NCI-H2227 (cell line): Measurements from ENCODE around the gene PKMYT1.
A peak's percentile ranks its signal among the peaks of the same experiment; 100 is the strongest.

Experiments
- DNase-seq: peaks from one replicate; lab custom pipeline; 2025; ENCODE audit not compliant: unreplicated experiment; lab: John Stamatoyannopoulos, UW

Gene PKMYT1

DNA sequence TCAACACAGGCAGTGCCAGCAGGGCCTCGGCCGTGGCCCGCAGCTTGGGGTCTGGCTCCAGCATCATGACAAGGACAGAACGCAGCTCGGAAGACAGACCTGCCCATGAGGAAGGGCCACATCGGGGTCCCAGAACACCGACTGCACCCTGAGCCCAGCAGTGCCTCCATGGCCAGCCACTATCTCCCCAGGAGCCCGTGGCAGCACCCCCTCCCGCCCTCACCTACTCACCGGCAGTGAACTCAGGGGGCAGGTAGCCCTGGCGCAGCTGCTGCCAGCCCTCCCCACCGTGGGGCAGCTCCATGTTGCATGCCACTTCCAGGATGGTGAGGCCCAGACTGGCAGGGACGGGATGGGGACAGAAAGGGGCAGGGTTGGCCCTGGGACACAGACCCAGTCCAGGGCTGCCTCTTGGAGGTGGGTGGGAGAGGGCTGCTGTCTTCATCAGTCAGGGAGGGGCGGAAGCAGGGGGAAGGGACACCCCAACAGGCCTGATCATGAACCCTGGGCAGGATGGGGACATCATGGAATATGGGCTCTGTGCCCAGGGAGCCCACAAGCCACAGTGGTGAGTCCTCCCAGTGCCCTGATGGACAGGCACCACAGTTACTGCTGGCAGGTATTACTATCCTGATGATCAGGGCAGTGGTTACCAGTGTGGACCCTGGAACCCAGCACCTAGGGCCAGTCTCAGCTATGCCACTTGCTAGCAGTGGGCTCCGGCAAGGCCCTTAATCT, 5.8 kb downstream of the PKMYT1 start:
- DNase-seq = no peak

- no peak for DNase-seq
These were observed 6.5 kb downstream of the PKMYT1 start for GRCh38 chr16:2973605-2974318.

- DNase-seq = no peak
These were observed 7.2 kb downstream of the PKMYT1 start for GRCh38 chr16:2973093-2973492.

DNA sequence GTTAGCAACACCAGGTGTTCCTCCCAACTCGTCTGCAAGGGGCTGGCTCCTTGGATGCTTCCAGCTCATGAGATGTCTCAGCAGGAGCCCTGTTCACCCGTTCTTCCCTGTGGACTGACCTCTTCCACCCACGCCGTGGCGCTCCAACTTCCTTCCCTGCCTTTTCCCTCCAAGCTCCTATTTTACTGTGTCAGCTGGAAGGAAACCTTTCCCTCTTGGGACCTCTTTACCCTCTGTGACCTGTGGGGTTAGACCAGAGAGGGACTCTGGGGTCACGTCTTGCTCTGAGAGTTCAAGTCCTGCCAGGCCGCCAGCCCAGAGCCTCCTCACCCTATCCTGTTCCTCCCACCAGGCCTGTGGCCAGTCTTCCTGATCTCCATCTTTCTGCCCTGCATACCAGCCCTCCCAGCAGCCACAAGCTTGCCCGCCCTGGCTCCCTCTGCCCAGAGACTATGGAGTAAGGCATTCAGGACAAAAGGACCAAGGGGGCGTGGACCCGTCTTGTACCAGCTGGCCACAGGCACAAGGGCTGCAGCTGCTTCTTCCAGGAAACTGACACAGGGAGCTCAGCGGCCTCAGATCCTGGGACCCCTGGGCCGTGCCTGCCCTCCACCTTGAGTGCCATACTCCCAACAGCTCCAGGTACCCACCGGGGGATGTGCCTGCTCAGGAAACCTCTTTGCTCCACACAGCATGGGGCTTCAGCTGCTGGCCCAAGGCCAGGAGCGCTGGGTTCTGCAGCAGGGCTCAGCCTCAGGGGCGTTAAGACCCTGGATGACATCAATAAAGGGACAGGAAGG, 8.1 kb downstream of the PKMYT1 start:
- peak; percentile 39 for DNase-seq

GRCh38 chr16:2971134-2971984, 8.9 kb downstream of the PKMYT1 start:
- no peak for DNase-seq

DNA sequence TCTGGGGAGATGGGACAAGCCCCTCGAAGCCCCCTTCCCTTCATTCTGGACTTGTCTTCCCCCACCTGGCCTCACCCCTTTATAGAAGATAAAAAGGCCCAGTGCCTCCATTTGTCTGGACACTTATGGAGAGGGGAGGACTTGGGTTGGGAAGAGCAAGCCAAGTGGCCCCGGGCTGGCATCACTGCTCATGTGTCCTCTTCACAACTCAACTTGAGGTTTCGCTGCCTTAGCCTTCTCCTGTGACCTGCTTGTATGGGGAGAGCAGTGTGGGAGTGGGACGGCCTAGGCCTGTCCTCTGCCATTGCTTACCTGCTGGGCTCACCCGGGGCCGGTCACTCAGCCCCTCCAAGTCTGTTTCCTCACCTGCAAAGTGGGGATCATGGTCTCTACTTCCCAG, 9.7 kb downstream of the PKMYT1 start:
- no peak for DNase-seq

DNA sequence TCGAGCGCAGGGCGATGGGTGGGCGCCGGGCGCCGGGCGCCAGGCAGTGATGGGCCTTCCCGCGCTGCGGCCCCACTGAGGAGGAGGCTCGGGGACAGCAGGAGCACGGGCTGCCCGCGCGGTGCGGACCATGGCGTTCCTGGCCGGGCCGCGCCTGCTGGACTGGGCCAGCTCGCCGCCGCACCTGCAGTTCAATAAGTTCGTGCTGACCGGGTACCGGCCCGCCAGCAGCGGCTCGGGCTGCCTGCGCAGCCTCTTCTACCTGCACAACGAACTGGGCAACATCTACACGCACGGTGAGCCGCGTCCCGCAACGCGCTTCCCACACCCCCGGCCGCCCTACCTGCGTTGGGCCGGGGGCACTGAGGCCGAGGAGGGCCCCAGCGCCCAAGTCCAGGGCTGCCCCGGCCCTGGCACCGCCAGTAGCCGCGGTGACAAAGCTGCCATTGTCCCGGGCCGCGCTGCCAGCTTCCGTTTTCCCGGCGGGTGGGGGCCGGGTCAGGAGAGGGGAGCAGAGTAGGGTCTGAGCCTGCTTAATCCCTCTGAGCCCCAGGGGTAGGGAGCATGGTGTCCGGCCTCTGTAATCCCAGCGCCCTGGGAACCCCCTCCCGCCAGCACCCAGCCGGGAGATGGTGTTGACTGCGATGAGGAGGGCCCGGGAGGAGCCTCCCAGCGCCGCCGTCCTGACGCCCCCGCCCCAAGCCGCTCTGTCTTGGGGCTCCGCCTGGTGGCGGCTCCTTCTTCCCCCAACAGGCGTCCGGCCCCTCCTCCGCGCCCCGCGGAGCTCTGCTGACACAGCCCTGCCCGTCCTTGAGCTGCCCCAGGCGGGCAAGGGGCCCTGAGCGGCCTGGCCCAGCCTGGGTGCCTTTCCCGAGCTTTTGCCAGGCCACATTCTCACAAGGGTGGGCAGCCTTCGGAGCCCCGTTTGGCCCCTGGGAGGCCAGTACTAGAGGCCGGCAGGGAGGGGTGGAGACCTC, 10.4 kb downstream of the PKMYT1 start:
- DNase-seq = peak; percentile 85

- peak; percentile 97 for DNase-seq
These were observed 11.3 kb downstream of the PKMYT1 start, which contains the start of gene PAQR4 for GRCh38 chr16:2968738-2969544. Gene PAQR4, plus strand, starts transcription at chr16:2969348. Its CDS starts 327 bp downstream, at chr16:2969675.

DNA sequence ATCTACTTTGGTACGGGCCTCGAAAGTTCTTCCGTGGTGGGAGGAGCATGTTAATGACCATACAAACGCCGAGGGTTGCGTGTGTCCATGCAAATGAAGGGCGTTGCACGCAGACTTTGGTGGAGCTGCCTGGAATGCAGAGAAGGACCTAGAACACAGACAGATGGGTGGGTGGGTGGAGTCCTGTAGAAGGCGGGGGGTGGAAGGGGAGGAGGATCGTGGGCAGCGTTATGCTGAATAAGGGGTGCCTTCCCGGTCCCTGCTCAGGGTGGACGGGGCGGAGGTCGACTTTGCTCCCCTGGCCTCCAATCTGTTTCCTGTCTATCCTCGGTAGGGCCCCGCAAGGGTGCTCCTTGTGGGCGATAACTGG, 11.9 kb downstream of the PKMYT1 start:
- DNase-seq = no peak

GRCh38 chr16:2967721-2968161, 12.5 kb downstream of the PKMYT1 start:
- DNase-seq = no peak

DNA sequence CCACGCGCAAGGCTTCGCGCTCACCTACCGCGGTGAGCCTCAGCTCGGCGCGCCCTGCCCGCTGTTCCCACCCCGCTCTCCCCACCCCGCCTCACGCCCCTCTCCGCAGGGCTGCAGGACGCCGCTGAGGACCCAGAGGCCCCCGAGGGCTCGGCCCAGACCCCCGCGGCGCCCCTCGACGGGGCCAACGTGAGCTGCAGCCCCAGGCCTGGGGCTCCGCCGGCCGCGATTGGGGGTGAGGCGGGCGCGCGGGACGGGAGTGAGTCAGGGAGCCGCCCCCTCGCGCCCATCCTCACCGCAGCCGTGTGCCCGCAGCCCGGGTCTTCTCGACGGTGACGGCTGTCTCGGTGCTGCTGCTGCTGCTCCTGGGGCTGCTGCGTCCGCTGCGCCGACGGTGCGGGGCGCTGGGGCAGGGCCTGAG, 13.0 kb downstream of the PKMYT1 start:
- no peak for DNase-seq

DNA sequence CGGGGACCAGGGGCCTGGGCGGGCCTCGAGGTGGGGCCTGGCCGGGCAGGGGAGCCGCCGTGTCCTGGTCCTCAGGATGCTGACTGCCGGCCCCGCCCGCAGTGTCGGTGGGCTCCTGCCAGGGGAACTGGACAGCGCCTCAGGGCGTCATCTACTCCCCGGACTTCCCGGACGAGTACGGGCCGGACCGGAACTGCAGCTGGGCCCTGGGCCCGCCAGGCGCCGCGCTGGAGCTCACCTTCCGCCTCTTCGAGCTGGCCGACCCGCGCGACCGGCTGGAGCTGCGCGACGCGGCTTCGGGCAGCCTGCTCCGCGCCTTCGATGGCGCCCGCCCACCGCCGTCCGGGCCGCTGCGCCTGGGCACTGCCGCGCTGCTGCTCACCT, 13.4 kb downstream of the PKMYT1 start:
- no peak for DNase-seq

- DNase-seq = no peak
These were observed 14.0 kb downstream of the PKMYT1 start for GRCh38 chr16:2966043-2966807.

DNA sequence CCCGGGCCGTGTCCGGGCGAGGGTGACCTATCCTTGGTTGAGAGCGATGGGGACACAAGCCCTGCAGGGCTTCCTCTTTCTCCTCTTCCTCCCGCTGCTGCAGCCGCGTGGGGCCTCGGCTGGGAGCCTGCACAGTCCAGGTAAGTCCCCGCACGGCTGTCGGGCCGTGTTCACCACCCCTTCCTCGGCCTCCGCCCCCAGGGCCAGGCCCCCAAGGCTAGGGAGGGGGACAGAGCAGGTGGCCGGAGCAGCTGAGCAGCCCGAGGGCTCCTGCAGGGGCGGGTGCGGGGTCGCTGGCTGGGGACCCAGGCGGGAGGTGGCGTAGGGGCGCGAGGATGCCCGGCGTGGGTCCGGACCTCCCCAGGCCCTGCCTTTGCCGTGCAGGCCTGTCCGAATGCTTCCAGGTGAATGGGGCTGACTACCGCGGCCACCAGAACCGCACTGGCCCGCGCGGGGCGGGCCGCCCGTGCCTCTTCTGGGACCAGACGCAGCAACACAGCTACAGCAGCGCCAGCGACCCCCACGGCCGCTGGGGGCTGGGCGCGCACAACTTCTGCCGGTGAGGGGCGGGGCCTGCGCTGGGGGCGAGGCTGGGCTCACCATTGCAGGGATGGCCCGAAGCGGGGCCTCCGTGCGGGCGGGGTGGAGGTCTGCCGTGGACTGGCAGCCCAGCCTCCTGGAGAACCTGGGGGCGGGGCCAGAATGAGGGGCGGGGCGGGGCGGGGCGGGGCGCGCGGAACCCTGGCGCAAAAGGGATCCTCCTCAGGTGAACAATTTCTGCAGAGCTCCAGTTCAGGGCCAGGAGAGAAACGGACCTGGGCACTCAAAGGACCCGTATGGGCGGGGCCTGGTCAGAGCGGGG, 15.5 kb downstream of the PKMYT1 start:
- peak; percentile 93 for DNase-seq

GRCh38 chr16:2963723-2964474, 16.3 kb downstream of the PKMYT1 start, which contains the start of gene KREMEN2:
Gene KREMEN2, plus strand, starts transcription at chr16:2964275. Its CDS starts 246 bp downstream, at chr16:2964521.
- DNase-seq = peak; percentile 94

GRCh38 chr16:2963074-2963722, 17.0 kb downstream of the PKMYT1 start:
- peak; percentile 70 for DNase-seq
